Stimulated activated CD4-positive, alpha-beta T cell treated with anti-CD3 and anti-CD28 coated beads, Interleukin-1b, Interleukin-23, amount 100 ng/mL, for 1 hour (primary cell): ENCODE measurements around the gene CNP.

ENCODE experiments used
- DNase-seq, 2 donors: peaks; one replicate each; pipeline ENCODE4 v3.0.0-alpha.2; 2020; ENCODE audit warnings: low read depth in 2 of 2

The CNP gene

GRCh38 chr17:41942626-41943373 is 23.8 kb upstream of the CNP start:
- DNase-seq, result no peak

GRCh38 chr17:41943492-41943891 is 23.1 kb upstream of the CNP start:
- no peak for DNase-seq

GRCh38 chr17:41944943-41945342 is 21.7 kb upstream of the CNP start:
- no peak for DNase-seq

- no peak for DNase-seq
These were observed 17.7 kb upstream of the CNP start for GRCh38 chr17:41948762-41949460.

- DNase-seq, result no peak
These were observed 10.1 kb upstream of the CNP start for GRCh38 chr17:41956522-41956921.

GRCh38 chr17:41957031-41957868 is 9.3 kb upstream of the CNP start:
- no peak for DNase-seq

GRCh38 chr17:41957869-41958439 is 8.6 kb upstream of the CNP start:
- no peak for DNase-seq

- DNase-seq, result no peak
These were observed 7.6 kb upstream of the CNP start for GRCh38 chr17:41959030-41959335.

- no peak for DNase-seq
These were observed 7.1 kb upstream of the CNP start for GRCh38 chr17:41959336-41960095.

GRCh38 chr17:41962111-41962510 is 4.5 kb upstream of the CNP start:
- DNase-seq, result no peak

- DNase-seq, result peak; percentile 25 to 51
These were observed 3.7 kb upstream of the CNP start for GRCh38 chr17:41962768-41963434.

GRCh38 chr17:41965694-41966462 is 717 bp upstream of the CNP start:
- peak; percentile 26 to 36 for DNase-seq

- peak in 1 of 2 donors; percentile 14 for DNase-seq
These were observed 736 bp downstream of the CNP start for GRCh38 chr17:41967141-41967920.

GRCh38 chr17:41967921-41968578 is 1.5 kb downstream of the CNP start:
- DNase-seq, result no peak

GRCh38 chr17:41968676-41969075 is 2.1 kb downstream of the CNP start:
- DNase-seq, result no peak

GRCh38 chr17:41970901-41971331 is 4.3 kb downstream of the CNP start:
- DNase-seq, result no peak

- no peak for DNase-seq
These were observed 5.3 kb downstream of the CNP start for GRCh38 chr17:41971721-41972523.
